ENCODE results near the gene MAGI2.

MAGI2 gene

DNA sequence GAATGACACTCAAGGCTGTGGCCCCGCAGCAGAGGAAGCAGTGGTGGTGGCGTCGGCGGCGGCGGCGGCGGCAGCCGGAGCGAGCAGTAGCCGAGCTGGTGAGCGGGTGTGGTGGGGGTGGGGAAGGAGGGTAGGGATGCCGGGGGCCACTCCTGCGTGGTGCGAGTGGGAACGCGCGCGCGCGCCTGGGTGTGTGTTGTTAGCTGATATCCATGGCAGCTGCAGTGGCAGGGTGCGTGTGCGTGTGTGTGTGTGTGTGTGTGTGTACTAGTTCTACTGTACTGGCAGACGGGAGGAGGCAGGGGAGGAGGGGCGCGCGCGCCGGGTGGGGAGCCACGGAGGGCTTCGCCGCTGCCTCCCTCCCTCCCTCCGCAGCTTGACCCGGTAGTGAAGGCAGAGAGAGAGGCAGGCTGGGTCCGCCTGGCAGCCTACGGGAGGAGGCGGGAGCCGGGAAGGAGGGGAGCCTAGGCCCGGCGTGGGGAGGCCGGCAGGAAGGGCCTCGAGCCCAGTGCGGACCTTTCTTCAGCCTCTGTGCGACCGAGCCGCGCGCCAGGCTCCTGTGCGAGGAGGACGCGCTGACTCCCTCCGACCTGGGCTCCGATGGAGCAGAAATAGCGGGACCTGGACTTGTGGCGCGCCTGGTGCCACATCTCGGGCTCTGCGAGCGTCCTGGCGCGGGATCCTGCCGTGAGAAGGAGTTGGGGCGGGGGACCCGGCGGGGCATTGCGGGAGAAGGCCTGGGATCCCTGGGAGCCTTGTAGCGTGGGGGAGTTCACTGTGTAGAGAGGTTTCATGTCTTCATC, at the start of gene MAGI2:
MAGI2 (minus strand) TSS at position 110 of the 803 bp plus-strand sequence. CDS start 347 bp downstream, outside the sequence.
- DNase-seq (ENCODE audit: low spot score) = no peak

- no peak for DNase-seq (ENCODE audit: low spot score)
Measured at GRCh38 chr7:79502151-79502550, 48.7 kb upstream of the MAGI2 start.

GRCh38 chr7:79500759-79501158, 47.3 kb upstream of the MAGI2 start:
- DNase-seq (ENCODE audit: low spot score) = no peak

DNA sequence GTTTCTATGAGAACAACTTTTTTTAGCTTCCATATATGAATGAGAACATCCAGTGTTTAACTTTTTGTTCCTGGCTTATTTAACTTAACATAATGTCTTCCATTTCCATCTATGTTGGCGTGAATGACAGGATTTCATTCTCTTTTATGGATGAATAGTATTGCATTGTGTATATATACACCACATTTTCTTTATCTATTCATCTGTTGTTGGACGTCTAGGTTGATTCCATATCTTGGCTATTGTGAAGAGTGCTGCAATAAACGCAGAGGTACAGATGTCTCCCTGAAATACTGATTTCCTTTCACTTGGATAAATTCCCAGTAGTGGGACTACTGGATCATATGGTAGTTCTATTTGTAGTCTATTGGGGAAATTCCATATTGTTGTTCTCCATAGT, 44.3 kb upstream of the MAGI2 start:
- no peak for DNase-seq (ENCODE audit: low spot score)

DNA sequence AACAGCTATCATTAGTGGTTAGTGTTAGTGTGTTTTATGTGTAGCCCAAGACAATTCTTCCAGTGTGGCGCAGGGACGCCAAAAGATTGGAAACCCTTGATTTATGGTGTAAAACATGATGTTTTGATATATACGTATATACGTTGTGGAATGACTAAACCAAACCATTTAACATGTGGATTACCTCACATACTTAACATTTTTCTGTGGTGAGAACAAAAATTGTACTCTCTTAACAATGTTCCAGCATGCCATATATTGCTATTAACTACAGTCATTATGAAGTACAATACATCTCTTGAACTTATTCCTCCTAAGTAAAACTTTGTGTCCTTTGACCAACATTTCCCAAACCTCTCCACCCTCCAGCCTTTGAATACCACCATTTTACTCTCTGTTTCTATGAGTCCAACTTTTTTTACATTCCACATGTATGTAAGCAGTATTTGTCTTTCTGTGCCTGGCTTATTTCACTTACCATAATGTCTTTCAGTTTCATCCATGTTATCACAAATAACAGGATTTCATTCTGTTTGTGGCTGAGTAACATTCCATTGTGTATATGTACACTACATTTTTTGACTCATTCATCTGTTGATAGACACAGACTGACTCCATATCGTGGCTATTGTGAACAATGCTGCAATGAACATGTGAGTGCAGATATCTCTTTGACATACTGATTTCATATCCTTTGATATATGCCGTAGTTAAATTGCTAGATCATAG, 42.2 kb upstream of the MAGI2 start:
- no peak for DNase-seq (ENCODE audit: low spot score)

DNA sequence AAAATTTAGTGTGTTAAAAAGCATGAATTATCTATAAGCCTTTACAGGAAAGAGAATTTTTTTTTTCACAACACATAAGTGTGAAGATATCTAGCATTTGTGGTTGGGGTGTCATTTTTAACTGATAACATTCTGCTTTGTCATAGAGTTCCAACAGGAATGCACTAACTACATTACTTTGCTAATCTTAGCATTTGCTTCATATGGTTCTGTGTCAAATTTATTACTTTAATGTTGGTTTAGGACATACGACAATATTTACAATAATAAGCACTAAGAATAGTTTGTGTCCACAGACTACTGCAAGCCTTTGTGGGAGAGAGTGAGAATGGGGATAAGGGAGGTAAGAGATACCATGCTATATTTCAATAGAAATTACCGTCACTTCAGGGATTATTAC, 40.6 kb upstream of the MAGI2 start:
- DNase-seq (ENCODE audit: low spot score) = no peak

GRCh38 chr7:79489371-79489770, 35.9 kb upstream of the MAGI2 start:
- no peak for DNase-seq (ENCODE audit: low spot score)

GRCh38 chr7:79478386-79478785, 24.9 kb upstream of the MAGI2 start:
- DNase-seq (ENCODE audit: low spot score) = no peak

DNA sequence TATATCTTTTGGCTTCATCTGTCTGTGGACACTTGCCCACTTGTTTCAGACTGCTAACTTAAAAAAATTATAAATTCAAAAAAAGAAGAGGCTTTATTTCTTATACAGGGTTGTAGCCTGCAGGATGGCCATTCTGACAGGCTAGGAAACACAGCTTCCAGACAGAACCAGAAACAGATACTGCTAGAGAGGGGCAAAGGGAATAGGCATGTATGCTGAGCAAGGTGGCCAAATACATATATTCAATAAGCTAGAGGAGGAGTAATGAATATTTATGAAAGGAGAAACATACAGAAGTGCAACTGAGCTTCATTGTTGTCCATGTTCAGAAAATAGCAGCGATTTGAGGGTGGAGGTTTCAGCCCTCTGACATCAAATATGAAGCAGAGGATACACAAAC, 22.0 kb upstream of the MAGI2 start:
- DNase-seq (ENCODE audit: low spot score) = no peak

- no peak for DNase-seq (ENCODE audit: low spot score)
Measured at GRCh38 chr7:79471699-79472098, 18.2 kb upstream of the MAGI2 start.

GRCh38 chr7:79471283-79471682, 17.8 kb upstream of the MAGI2 start:
- no peak for DNase-seq (ENCODE audit: low spot score)

- DNase-seq (ENCODE audit: low spot score) = no peak
Measured at GRCh38 chr7:79465551-79465950, 12.1 kb upstream of the MAGI2 start.

DNA sequence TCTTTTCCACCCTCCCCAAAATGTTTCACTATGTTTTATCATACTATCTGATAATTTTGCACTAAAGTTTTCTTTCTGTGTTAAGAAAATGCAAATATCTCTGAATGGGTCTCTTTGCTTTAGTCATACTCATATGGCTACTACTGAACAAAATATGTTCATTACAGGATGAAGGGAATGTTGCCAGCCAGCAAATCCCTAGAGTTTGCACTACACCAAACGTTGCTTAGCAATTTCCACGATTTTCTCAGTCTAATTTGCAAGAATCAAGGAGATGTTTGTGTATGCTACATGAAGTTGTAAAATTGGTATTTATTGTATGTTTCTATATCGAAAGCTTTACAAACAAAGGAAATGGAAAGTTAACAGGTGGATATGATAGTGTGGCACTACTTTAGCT, 10.6 kb upstream of the MAGI2 start:
- DNase-seq (ENCODE audit: low spot score) = no peak

- DNase-seq (ENCODE audit: low spot score) = no peak
Measured at GRCh38 chr7:79462390-79462789, 8.9 kb upstream of the MAGI2 start.

GRCh38 chr7:79461660-79462059, 8.2 kb upstream of the MAGI2 start:
- no peak for DNase-seq (ENCODE audit: low spot score)

DNA sequence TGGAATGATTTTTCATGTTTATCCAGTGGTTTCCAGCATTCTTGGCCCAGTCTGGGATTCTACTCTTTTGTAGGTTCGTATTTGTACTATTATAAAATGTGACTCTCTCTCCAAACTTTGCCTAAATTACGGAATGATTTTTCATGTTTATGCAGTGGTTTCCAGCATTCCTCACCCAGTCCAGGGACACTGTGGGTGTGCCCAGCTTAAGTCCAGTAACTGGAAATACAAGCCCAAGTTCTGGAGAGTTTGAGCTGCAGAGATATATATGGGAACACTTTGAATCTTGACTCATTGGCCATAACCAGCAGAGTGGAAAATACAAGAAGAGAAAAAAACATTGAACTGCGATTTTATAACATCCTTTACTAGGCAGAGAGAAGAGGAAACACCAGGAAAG, 5.9 kb upstream of the MAGI2 start:
- no peak for DNase-seq (ENCODE audit: low spot score)

GRCh38 chr7:79458796-79459195, 5.3 kb upstream of the MAGI2 start:
- DNase-seq (ENCODE audit: low spot score) = no peak

DNA sequence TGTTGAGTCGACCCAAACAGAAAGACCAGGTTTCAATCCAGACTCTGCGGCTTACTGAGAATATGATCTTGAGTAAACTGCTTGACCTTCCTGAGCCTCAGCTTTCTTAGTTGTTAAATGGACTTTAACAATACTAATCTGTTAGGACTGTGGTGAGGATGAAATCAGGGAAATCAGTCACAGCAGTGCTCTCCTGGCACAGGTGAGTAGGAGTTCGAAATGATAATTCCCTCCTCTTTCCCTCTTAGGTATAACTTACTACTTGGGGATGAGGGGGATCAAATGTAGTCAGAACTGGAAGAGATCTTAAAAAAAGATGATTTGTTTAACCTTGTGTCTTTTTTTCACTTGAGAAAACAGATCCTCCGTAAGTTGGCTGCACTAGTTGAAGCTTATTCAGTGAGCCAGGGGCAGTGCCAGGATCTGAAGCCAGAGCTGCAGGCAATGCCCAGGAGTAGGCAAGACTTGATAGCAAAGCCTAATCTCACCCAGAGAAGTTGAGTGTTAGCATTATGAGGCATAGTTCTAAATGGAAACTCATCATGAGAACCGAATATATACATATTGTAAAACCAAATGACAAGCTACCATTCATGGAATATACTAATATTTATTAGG, 1.8 kb upstream of the MAGI2 start:
- no peak for DNase-seq (ENCODE audit: low spot score)

GRCh38 chr7:79454361-79454960, 994 bp upstream of the MAGI2 start:
- no peak for DNase-seq (ENCODE audit: low spot score)

DNA sequence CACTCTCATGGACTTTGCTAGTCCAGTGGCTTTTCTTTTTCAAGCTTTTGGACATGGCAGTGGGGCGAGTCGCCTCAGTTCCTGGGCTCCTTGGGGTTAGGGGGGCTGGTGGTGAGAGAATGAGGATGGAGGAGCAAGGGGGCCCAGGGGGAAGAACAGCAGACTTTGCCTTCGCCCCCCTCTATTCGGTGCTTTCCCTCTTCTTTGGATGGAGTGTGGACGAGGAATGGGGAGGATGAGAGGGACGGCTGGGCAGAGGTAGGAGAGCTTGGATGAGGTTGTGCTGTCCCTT, 255 bp downstream of the MAGI2 start:
- no peak for DNase-seq (ENCODE audit: low spot score)

GRCh38 chr7:79452495-79453265, 787 bp downstream of the MAGI2 start:
- no peak for DNase-seq (ENCODE audit: low spot score)

DNA sequence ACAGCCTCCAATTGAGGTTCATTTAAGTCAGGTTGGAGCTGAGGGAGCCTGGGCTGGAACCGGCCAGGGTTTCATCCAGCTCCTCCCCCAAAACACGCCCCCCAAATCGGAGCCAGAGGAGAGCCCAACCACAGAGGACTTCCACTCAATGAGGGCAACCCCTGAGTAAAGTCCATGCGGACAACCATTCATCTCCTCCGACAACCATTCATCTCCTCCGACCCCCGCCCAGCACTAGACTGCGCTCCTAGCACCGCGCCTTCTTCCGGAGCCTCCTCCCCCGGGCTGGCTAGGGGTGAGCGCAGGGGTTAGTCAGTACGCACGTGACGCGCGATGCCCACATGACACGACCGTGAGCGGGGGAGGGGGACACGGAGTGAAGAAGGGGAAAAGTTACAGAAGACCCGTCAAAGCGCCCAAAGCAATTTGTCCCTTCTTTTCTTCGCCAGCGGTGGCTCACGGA, 1.4 kb downstream of the MAGI2 start:
- no peak for DNase-seq (ENCODE audit: low spot score)

Measured in germinal center (tissue), 1 donor.